GM19397 (cell line): ENCODE measurements around the gene LPCAT4.
"Not testable (repeated sequence)": the region's sequence is repeated elsewhere in the genome, so short reads cannot be mapped to it uniquely, and the experiment has no call there.

ENCODE experiments used
- ATAC-seq: cut with Tn5 transposase; IDR thresholded peaks from one replicate; pipeline ENCODE4 v1.9.1; 2021; ENCODE audit warnings: mild to moderate bottlenecking, moderate library complexity; ENCODE audit not compliant: unreplicated experiment

Gene LPCAT4

DNA sequence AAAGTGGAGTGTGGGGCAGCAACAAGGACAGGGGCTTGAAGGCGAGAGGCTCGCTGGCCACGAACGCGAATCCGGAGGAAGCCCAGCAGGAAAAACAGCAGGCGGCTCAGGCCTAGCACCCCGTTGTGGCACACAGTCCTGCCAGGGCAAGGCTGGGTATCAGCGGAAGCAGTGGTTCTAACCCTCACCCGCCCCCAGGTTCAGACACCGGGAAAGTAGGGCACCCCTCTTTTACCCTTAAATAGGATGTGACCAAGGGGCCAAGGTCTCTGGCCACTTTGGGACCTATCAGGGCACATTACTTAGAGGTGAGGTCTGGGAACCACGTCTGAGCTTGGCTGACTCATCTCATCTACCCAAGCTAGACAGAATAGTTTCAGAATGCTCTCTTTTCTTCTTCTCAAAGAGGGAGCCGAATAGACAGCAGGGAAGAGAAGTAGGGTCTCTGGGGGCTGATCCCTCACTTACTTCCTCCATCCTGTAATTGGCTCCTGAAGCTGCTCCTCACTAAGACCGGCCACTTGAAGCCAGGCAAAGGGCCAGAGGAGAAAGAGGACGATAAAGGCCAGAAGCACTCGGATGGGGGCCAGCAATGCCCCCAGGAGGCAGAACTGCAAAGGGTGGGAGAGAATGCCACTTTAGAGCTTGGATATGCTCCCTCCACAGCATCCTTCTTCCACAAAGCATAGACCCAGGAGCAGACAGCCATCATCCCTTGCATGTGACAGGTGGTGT is 1.7 kb downstream of the LPCAT4 start:
- no peak for ATAC-seq

DNA sequence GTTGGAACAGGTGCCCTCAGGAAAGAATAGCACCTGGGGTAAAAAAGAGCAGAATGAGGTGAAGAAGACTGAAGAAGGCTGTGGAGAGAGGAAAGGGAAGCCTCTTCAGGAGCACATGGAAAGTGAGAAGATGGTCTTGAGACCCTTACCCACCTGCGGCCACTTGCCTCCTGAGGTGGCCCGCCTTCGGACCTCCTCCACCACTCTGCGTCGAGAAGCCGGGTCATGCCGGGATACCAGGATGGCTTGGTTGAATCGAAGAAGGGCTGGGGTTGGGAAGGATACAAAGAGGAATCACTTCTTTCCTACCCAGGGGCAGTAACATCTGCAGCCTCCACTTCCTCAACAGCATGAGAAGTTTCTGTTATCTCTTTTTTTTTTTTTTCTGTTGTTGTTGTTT is 3.0 kb downstream of the LPCAT4 start:
- no peak for ATAC-seq

DNA sequence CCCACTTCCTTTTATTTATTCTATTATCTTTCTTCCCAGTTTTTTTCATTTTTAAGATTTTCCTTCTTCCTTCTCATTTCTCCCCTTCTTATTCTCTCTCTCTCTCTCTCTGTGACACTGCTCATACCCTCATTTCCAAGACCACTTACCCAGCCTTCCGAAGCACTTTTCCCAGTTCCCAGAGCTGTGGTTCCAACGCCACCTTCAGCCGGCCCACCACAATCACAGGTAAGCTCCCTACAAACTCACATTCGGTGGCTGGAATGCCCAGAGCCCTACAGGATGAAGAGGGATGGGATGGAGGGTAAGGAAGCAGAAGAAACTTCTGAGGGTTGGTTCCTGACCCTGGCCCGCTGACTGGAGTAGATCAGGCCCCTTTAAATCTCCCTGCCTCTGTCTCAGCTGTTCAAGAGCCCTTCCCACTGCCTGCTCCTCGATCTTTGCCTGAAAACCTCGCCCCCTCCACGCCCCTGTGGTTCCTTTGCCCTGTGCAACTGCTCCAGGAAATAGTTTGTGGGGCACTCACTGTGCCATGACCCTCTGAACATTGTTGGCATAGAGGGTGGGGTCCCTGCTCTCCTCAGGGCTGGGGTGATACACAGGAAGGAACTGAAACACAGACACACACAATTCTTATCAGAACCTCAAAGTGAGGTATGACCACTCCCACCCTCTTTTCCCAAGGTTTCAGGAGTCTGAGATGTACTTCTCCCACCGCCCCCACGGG is 4.8 kb downstream of the LPCAT4 start:
- no peak for ATAC-seq

DNA sequence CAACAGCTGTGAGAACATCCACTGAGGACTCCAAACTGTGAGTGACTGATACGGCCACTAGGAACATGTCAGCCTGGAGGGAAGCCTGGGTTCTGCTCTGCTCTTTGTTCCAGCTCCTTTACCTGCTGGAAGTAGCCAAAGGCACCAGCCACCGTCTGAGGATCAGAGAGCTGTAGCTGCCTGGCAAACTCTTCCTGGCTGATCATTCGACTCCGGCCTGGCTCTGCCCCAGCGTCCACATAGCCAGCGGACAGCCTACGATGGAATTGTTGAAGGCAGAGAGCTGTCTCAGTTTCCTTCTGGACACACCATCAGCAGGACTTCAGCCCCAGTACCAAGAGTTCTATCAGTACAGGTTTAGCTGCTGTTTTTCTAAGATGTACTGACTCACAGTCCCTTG is 5.7 kb downstream of the LPCAT4 start:
- ATAC-seq = no peak

DNA sequence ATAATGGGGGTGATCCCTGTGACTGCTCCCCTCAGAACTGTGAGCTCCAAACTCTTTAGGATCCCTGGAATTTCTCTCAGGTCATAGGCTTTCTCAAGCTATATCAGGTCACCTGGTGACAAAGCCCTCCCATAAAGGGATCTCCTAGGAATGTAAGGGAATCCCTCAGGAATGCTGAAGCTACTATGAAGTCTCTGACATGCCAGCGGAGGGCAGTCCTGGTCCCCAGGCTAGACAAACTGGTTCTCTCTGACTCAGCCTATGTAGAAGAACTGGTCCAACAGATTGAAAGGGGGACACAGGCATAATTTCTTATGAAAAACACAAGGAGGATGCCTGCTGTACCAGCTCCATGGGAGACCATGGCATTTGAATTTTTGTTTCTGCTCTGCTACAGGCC is 6.7 kb downstream of the LPCAT4 start:
- ATAC-seq = no peak

DNA sequence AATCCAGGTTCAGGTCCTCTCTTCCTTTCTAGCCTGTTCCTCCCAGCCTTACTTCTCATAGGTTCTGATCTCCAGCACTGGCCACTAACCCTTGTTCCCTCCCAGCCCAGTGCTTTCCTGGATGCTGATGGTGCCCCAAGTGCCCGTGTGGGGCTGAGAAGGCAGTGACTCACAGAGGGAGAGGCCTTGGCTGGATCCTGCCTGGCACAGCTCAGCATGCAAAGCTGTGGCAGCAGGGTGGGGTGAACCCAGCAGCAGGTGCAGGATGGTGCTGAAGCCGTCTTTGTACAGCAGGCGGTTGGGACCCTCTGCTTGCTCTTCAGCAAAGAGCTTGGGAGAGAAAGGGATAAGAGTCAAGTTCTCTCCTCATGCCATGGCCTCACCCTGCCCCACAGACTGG is 7.6 kb downstream of the LPCAT4 start:
- no peak for ATAC-seq

DNA sequence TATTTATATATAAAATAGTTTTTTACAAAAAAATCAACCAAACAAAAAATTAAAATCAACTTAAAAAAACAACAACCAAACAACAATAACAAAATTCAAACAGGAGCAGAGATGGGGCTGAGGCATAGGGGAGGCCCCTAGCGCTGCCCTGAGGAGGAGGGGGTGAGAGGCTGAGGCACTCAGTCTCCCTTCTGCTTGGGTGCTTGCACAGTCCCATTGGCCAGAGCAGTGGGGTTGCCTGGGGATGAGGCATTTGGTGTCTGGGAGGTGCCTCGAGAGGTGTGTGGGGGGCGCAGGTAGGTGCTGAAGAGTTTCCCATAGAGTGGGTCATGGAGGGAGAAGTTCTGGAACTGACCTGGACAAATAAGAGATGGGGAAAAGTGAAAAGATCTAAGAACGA is 8.0 kb downstream of the LPCAT4 start:
- no peak for ATAC-seq

DNA sequence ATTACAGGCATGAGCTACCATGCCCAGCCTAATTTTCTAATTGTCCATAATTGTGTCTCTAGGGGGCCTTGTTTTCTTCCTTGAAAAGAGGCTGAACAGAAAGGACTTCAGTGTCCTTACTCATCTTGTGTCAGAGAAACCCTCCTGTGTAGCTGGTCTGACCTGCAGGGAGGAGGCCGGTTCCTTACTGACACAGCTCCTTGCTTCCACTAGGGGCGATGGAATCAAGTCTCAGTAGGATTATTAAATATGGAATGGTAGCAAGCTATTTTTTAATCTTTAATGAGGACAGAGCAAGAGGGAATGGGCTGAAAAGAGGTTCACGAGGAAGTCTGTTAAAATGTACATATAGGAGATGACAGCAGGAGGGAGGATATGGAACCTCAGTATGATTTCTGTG is 8.6 kb downstream of the LPCAT4 start:
- ATAC-seq = no peak

DNA sequence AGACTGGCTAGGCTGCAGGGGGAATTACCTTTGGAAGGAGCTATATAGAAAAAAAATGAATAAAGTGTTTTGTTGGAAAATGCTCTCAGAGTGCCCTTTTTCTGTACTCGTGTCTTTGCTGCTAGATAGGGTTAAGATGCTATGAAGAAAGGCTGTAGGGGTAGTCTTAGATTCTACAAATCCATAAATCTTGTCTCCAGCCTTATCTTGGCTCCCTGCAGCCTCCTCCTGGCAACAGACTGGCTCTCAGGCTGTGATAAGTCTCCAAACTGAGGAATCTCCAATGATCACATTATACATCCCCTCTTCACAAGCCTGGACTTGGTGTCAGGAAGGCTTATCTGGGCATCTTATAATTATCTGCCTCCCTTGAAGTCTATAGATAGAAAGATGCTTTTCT is 9.3 kb downstream of the LPCAT4 start:
- ATAC-seq = no peak

DNA sequence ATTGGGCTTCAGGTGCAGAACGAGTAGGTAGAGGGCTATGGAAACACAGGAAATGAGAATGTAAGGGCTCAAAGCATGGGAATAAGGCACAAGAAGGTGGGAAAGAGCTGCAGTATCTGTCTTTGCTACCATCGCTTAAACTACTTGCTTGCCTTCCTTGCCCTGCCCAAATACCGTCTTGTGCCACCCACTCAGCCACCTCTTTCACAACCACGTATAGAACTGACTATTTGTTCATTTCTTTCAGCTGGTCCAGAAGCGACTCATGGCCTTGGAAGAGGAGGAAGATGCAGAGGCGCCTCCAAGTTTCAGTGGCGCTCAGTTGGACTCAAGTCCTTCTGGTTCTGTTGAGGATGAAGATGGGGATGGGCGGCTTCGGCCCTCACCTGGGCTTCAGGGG is 11.8 kb downstream of the LPCAT4 start:
- no peak for ATAC-seq

DNA sequence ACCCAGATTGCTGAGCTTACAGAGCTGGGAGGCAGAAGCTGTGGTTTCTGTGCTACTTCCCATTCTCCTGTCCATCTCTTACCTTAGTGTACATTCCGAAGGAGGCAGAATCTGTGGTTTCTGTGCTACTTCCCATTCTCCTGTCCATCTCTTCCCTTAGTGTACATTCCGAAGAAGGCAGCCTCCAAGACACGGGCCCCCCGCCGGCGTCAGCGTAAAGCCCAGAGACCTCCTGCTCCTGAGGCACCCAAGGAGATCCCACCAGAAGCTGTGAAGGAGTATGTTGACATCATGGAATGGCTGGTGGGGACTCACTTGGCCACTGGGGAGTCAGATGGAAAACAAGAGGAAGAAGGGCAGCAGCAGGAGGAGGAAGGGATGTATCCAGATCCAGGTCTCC is 12.7 kb downstream of the LPCAT4 start:
- ATAC-seq = no peak

DNA sequence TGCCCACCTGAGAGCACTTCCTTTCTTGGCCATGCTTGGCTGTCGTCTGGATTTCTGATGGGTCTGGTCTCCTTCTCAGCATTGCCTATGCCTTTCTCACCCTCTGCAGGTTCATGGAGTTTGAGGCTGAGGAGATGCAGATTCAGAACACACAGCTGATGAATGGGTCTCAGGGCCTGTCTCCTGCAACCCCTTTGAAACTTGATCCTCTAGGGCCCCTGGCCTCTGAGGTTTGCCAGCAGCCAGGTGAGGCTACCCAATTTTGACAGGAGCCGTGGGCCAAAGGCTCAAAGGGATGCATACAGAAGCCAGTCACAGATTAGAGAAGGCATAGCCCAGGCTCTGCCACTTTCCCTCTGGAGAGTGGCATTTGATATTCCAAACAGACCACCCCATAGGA is 13.4 kb downstream of the LPCAT4 start:
- no peak for ATAC-seq

DNA sequence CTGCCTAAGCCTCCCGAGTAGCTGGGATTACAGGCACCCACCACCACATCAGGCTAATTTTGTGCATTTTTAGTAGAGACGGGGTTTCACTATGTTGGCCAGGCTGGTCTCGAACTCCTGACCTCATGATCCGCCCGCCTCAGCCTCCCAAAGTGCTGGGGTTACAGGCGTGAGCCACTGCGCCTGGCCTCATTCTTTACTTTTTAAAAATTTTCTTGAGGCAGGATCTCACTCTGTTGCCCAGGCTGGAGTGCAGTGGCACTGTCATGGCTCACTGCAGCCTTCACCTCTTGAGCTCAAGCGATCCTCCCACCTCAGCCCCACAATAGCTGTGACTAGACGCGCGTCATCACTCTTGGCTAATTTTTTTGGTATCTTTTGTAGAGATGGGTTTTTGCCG is 14.0 kb downstream of the LPCAT4 start:
- not testable (repeated sequence) for ATAC-seq

DNA sequence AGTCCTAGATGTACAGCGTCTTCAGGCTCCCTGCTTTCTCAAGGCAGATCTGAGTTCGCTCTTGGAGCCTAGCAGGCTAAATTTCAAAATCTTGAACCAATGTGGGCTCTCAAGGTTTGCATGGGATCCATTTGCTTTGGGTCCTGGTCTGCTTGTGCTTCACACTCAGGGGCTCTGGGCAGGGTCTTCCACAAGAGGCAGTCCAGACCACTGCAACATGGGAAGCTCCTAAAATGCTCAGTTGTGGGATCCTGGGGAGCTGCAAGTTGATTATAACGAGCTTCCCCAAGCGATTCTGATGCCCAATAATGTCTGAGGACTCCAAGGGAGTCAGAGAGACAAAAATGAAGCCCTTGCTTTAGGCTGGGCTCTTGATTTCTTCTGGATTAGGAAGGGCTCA is 17.2 kb downstream of the LPCAT4 start:
- no peak for ATAC-seq

DNA sequence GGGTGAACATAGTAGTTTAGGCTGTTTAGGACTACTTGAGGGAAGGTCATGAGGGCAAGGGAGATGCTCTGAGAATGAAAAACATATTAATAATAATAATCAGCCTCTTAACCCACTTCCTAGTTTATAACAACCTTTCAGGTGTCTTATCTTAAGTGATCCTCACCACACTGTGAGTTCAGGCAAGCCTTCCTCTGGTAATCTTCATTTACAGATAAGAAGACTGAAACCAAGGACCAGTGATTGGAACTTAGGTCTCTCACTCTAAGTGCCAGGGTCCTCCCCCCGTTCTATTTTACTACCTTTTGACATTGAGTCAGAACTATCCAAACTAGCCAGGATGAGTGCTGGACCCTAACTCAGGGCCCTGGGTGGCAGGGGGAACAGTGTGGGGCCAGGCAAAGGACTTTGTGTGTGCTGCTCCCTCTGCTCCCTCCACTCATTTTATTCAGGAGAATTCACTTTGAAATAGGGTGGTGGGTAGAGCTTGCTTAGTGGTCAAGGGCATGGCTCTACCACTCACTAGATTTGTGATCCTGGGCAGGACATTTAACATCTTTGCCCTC is 18.2 kb downstream of the LPCAT4 start:
- ATAC-seq = no peak

DNA sequence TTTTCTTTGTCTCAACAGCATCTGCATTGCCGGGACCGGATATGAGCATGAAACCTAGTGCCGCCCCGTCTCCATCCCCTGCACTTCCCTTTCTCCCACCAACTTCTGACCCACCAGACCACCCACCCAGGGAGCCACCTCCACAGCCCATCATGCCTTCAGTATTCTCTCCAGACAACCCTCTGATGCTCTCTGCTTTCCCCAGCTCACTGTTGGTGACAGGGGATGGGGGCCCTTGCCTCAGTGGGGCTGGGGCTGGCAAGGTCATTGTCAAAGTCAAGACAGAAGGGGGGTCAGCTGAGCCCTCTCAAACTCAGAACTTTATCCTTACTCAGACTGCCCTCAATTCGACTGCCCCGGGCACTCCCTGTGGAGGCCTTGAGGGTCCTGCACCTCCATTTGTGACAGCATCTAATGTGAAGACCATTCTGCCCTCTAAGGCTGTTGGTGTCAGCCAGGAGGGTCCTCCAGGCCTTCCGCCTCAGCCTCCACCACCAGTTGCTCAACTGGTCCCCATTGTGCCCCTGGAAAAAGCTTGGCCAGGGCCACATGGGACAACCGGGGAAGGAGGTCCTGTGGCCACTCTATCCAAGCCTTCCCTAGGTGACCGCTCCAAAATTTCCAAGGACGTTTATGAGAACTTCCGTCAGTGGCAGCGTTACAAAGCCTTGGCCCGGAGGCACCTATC is 18.9 kb downstream of the LPCAT4 start:
- no peak for ATAC-seq

DNA sequence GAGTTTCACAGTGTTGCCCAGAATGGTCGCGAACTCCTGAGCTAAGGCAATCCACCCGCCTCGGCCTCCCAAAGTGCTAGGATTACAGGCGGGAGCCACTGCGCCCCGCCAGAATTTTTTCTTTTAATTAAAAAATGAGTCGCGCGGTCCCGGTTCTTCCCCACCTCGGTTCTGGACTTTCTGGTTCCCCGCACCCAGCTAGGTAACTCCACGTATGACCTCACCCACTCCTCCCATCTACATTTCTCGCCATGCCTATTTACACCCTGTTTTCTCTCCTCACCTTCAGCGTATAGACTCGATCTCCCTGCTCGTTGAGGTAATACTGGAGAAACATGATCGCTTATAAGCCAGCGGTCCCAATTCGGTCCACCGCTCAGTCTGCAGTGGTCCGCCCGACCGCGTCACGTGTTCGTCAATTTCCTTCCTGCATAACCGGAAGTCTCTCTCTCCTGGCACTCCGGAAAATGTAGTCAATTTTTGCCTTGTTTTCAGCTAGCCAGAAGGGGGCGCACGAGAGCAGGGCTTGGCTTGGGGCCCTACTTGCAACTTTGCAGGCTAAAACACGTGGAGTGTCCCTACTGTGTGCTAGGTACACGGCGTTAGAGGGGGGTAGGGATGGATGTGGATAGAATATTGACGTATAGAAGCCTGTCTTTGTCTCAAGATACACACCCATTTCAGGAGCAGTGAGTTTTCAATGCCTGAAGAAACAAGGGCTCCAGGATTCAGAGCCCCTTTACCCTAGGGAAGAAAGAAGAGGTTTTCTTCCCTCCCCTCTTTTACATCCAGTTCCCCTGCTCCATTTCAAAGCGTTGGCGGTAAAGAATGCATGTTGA is 24.0 kb downstream of the LPCAT4 start, which contains the start of the genes NOP10 and NUTM1:
Gene NOP10, minus strand, starts transcription at position 400 of the 839 bp plus-strand sequence. Its CDS starts 63 bp downstream, at position 337.
Gene NUTM1, plus strand, starts transcription at position 579 of the 839 bp plus-strand sequence. CDS start 382 bp downstream, outside the sequence.
- ATAC-seq = peak; percentile 84

DNA sequence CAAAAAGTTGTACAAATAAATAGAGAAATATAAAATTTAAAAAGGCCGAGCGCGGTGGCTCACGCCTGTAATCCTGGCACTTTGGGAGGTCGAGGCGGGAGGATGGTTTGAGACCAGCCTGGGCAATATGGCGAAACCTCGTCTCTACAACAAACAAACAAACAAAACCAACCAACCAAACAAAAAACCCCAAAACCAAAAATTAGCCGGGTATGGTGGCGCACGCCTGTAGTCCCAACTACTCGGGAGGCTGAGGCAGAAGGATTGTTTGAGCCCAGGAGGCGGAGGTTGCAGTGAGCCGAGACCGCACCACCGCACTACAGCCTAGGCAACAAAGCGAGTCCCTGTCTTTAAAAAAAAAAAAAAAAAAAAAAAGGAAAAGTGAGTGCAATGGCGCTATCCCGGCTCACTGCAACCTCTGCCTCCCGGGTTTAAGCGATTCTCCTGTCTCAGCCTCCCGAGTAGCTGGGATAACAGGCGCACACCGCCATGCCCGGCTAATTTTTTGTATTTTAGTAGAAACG is 24.7 kb downstream of the LPCAT4 start:
- ATAC-seq = not testable (repeated sequence)

DNA sequence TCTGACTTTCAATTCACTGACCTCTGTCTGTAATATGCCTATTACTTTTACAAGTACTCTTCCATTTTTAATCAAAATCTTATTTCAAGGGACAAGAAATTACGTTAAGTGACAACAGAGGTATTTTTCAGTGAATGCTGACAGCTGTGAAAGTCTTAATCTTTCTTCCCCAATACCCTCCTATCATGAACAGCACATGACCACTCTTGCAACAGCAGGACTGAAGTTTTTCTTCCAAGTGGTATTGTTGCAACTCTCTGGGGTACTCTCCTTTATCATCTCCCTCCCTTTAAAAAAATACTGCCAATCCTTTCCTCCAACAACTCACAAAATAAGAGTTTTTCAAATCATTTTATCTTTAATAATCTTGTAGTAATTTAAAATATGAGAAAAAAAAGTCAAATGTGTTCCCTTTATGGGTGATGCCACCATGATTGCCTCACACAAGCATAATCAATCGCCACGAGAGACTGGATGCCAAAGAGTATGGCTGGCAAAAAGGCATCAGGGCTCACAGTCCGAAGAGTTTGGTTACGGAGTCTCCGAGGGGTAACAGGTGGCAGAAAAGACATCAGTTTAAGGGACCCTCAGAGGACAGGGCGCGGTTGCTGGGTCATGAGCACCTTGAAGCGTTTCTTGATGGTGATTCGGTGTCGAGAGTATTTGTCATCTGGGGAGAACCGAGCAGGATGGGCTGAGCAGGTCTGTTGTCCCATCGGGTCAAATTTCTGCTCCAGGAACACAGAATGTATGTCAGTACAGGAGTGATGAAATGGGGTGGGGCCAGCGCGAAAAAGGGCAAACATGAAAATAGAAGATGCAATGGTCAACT is 25.4 kb downstream of the LPCAT4 start:
- ATAC-seq = no peak
